Neural cell (in vitro differentiated cells): ENCODE measurements around the gene SHISA7. TPM values are rescaled to one million over a fixed set of nuclear protein-coding genes. Genes with fewer than 3 reads are reported as not detected.
A peak's percentile ranks its signal among the peaks of the same experiment; 100 is the strongest.

ENCODE experiments used
- H2AFZ ChIP-seq: fragments of 200-600, 300-800 bp; sonication (generic), shearing (Covaris generic); 2 replicates; pipeline ENCODE4 v1.6.0; 2014; ENCODE audit warnings: low read depth, mild to moderate bottlenecking, antibody characterized with exemption, low read length, moderate library complexity
- H3F3A ChIP-seq: fragments of 200-600 bp; shearing (Covaris generic); 2 replicates; pipeline ENCODE4 v1.6.1; 2016; ENCODE audit warnings: mild to moderate bottlenecking, moderate library complexity, mixed read lengths, antibody characterized with exemption, low read length; ENCODE audit not compliant: insufficient read depth, poor library complexity, severe bottlenecking
- H3K27ac ChIP-seq: fragments of 200-600, 300-800 bp; sonication (generic), shearing (Covaris generic); 2 replicates; pipeline ENCODE4 v1.5.1; 2014; ENCODE audit warnings: mild to moderate bottlenecking, low read length, moderate library complexity
- H3K27me3 ChIP-seq: fragments of 300-800, 200-600 bp; sonication (generic), shearing (Covaris generic); 2 replicates; pipeline ENCODE4 v1.6.0; 2014; ENCODE audit warnings: mild to moderate bottlenecking, low read depth, low read length, moderate library complexity; ENCODE audit not compliant: insufficient read depth
- H3K36me3 ChIP-seq: fragments of 300-800, 200-600 bp; sonication (generic), shearing (Covaris generic); 2 replicates; pipeline ENCODE4 v1.5.1; 2014; ENCODE audit warnings: mild to moderate bottlenecking, antibody characterized with exemption, low read length, moderate library complexity; ENCODE audit not compliant: insufficient read depth
- H3K4me2 ChIP-seq: fragments of 300-800, 200-600 bp; sonication (generic), shearing (Covaris generic); 2 replicates; pipeline ENCODE4 v1.6.0; 2014; ENCODE audit warnings: mild to moderate bottlenecking, low read length
- H3K4me3 ChIP-seq: fragments of 300-800, 200-600 bp; sonication (generic), shearing (Covaris generic); 2 replicates; pipeline ENCODE4 v1.5.1; 2014; ENCODE audit warnings: mild to moderate bottlenecking, low read length, moderate library complexity
- H3K79me2 ChIP-seq: fragments of 200-600 bp; shearing (Covaris generic); replicated peaks from 2 replicates; pipeline ENCODE4 v1.6.0; 2014; ENCODE audit warnings: mild to moderate bottlenecking, low read length, moderate library complexity; ENCODE audit not compliant: insufficient read depth
- H3K9ac ChIP-seq: fragments of 300-800, 200-600 bp; sonication (generic), shearing (Covaris generic); 2 replicates; pipeline ENCODE4 v1.6.1; 2016; ENCODE audit warnings: mild to moderate bottlenecking, low read length, mixed read lengths
- H3K9me2 ChIP-seq: fragments of 200-600 bp; shearing (Covaris generic); 2 replicates; pipeline ENCODE4 v1.6.1; 2016; ENCODE audit warnings: mild to moderate bottlenecking, low read length, mixed read lengths; ENCODE audit not compliant: insufficient read depth
- H3K9me3 ChIP-seq: fragments of 200-600, 300-800 bp; sonication (generic), shearing (Covaris generic); 2 replicates; pipeline ENCODE4 v1.6.1; 2016; ENCODE audit warnings: mild to moderate bottlenecking, mixed run types, low read length, moderate library complexity, mixed read lengths
- H4K20me1 ChIP-seq: fragments of 200-600 bp; shearing (Covaris generic); 2 replicates; pipeline ENCODE4 v1.6.1; 2016; ENCODE audit warnings: mild to moderate bottlenecking, mixed run types; ENCODE audit not compliant: insufficient read depth
- EP300 ChIP-seq: fragments of 450-650 bp; conservative IDR thresholded peaks from 2 replicates; pipeline ENCODE4 v1.6.1; 2014; ENCODE audit warnings: antibody characterized with exemption, mild to moderate bottlenecking, moderate library complexity; ENCODE audit not compliant: poor library complexity, severe bottlenecking
- EZH2 ChIP-seq: fragments of 200-600, 300-800 bp; shearing (Covaris generic), sonication (generic); IDR thresholded peaks from 2 replicates; pipeline ENCODE4 v1.6.1; 2014; ENCODE audit warnings: antibody characterized with exemption, low read length, borderline replicate concordance, mild to moderate bottlenecking; ENCODE audit not compliant: insufficient read depth, poor library complexity, severe bottlenecking
- MXI1 ChIP-seq: fragments of 450-650 bp; conservative IDR thresholded peaks from 2 replicates; pipeline ENCODE4 v1.6.1; 2014; ENCODE audit warnings: antibody characterized with exemption, mild to moderate bottlenecking; ENCODE audit not compliant: poor library complexity, severe bottlenecking
- POLR2AphosphoS5 ChIP-seq: IDR thresholded peaks from 2 replicates; pipeline ENCODE4 v1.6.1; 2012
- RAD21 ChIP-seq: fragments of 450-650 bp; conservative IDR thresholded peaks from 2 replicates; pipeline ENCODE4 v1.6.1; 2014; ENCODE audit warnings: antibody characterized with exemption, mild to moderate bottlenecking, moderate library complexity
- SMC3 ChIP-seq: fragments of 450-650 bp; conservative IDR thresholded peaks from 2 replicates; pipeline ENCODE4 v1.6.1; 2014; ENCODE audit warnings: antibody characterized with exemption, mild to moderate bottlenecking, moderate library complexity; ENCODE audit not compliant: poor library complexity
- TAF1 ChIP-seq: IDR thresholded peaks from 2 replicates; pipeline ENCODE4 v1.6.1; 2012; ENCODE audit warnings: low read depth
- polyA plus RNA-seq: library from polyadenylated mRNA; depleted of rRNA; stranded (reverse); fragments of >200 nt; gene quantifications from 2 replicates; pipeline ENCODE4 v1.2.3, GENCODE V29; 2014
- TF ChIP-seq, protein P1 (sequence below): IDR thresholded peaks from 2 replicates; pipeline ENCODE4 v1.6.1; 2012; ENCODE audit warnings: borderline replicate concordance
- TF ChIP-seq, protein P2 (sequence below): fragments of 450-650 bp; IDR thresholded peaks from 2 replicates; pipeline ENCODE4 v1.5.1; 2014; ENCODE audit warnings: antibody characterized with exemption, mild to moderate bottlenecking, moderate library complexity; ENCODE audit not compliant: poor library complexity, severe bottlenecking

The SHISA7 gene
- polyA plus RNA-seq, 1 donor from 2014 or later: 4.5 TPM

DNA sequence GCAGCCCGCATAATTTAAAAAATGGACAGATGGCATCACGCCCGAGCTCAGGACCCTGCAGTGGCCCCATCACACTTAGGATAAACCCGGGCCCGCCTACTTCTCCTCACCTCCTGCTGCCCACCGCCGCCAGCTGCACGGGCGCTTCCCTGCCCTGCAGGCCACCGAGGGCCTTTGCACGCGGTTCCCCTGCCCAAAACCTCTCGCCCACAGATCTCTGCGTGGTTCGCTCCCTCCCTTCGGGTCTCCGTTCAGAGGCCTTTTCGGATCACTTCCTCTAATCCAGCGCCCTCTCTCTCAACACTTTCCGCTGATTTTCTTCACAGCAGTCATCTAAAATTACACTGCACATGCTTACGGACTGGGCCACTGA, 1.8 kb downstream of the SHISA7 start:
- H2AFZ ChIP-seq: no peak overlapping the region

DNA sequence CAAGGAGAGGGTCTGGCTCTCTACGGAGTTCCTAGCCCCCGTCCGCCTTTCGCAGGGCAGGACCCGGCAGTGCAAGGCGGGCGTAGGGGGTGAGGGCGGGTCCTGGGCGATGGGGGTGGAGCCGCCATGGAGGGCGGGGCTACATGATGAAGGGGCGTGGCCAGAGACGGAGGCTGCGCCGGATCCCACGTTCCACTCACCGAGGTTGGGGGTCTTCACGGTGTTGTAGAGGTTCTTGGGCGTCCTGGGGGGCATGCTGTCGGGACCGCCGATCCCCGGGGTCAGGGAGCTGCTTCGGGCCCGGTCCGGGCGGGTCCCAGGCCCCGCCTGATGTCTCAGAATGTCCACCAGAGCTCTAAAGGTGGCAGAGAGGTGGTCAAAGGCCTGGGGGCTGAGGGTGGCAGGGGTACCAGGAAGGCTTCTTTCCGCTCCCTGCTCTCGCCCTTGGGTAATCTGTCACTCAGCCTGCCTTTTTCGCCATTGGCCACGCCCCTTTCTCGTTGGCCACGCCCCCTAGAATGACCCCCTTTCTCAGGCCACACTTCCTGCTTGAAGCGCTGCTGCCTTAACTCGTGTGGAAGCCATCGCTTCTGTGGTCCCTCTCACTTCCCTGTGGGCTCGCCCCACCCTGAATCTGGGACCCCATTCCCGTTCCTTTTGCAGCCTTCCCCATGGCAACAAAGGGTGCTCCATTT, 2.5 kb downstream of the SHISA7 start:
- no peaks in the 10 kb centered on the region for H3F3A ChIP-seq
- no peak overlapping the region for H3K9ac ChIP-seq
- H3K4me3 ChIP-seq: no peak overlapping the region
- no peak overlapping the region for H3K27ac ChIP-seq
- TF ChIP-seq, protein P1, sequence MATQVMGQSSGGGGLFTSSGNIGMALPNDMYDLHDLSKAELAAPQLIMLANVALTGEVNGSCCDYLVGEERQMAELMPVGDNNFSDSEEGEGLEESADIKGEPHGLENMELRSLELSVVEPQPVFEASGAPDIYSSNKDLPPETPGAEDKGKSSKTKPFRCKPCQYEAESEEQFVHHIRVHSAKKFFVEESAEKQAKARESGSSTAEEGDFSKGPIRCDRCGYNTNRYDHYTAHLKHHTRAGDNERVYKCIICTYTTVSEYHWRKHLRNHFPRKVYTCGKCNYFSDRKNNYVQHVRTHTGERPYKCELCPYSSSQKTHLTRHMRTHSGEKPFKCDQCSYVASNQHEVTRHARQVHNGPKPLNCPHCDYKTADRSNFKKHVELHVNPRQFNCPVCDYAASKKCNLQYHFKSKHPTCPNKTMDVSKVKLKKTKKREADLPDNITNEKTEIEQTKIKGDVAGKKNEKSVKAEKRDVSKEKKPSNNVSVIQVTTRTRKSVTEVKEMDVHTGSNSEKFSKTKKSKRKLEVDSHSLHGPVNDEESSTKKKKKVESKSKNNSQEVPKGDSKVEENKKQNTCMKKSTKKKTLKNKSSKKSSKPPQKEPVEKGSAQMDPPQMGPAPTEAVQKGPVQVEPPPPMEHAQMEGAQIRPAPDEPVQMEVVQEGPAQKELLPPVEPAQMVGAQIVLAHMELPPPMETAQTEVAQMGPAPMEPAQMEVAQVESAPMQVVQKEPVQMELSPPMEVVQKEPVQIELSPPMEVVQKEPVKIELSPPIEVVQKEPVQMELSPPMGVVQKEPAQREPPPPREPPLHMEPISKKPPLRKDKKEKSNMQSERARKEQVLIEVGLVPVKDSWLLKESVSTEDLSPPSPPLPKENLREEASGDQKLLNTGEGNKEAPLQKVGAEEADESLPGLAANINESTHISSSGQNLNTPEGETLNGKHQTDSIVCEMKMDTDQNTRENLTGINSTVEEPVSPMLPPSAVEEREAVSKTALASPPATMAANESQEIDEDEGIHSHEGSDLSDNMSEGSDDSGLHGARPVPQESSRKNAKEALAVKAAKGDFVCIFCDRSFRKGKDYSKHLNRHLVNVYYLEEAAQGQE: no peak
- TF ChIP-seq POLR2AphosphoS5 (no peak), EP300 (no peak), MXI1 (no peak), EZH2 (no peak), TAF1 (no peak), SMC3 (no peak), RAD21 (no peak)
- TF ChIP-seq, protein P2, sequence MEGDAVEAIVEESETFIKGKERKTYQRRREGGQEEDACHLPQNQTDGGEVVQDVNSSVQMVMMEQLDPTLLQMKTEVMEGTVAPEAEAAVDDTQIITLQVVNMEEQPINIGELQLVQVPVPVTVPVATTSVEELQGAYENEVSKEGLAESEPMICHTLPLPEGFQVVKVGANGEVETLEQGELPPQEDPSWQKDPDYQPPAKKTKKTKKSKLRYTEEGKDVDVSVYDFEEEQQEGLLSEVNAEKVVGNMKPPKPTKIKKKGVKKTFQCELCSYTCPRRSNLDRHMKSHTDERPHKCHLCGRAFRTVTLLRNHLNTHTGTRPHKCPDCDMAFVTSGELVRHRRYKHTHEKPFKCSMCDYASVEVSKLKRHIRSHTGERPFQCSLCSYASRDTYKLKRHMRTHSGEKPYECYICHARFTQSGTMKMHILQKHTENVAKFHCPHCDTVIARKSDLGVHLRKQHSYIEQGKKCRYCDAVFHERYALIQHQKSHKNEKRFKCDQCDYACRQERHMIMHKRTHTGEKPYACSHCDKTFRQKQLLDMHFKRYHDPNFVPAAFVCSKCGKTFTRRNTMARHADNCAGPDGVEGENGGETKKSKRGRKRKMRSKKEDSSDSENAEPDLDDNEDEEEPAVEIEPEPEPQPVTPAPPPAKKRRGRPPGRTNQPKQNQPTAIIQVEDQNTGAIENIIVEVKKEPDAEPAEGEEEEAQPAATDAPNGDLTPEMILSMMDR: no peak
- H3K79me2 ChIP-seq: no peaks in the 10 kb centered on the region
- H3K9me2 ChIP-seq: no peaks in the 10 kb centered on the region
- peaks cover 68% of the 10 kb centered on the region for H3K27me3 ChIP-seq
- H2AFZ ChIP-seq: no peak overlapping the region
- no peaks in the 10 kb centered on the region for H3K36me3 ChIP-seq
- H4K20me1 ChIP-seq: peaks cover 6% of the 10 kb centered on the region
- no peak overlapping the region for H3K4me2 ChIP-seq
- H3K9me3 ChIP-seq: no peaks in the 10 kb centered on the region

More for the DNA sequence above, 1.8 kb downstream of the SHISA7 start:
- peak overlapping the region; percentile 12 for H3K4me3 ChIP-seq
- H3K27ac ChIP-seq: no peak overlapping the region
- H3K9ac ChIP-seq: no peak overlapping the region
- no peaks in the 10 kb centered on the region for H3F3A ChIP-seq
- no peaks in the 10 kb centered on the region for H3K79me2 ChIP-seq
- H3K36me3 ChIP-seq: no peaks in the 10 kb centered on the region
- TF ChIP-seq SMC3: no peak
- TF ChIP-seq, protein P1: no peak
- TF ChIP-seq TAF1: no peak
- TF ChIP-seq EZH2: no peak
- no peak for TF ChIP-seq RAD21
- TF ChIP-seq EP300: no peak
- no peak for TF ChIP-seq MXI1
- TF ChIP-seq POLR2AphosphoS5: no peak
- TF ChIP-seq, protein P2: no peak
- H3K9me2 ChIP-seq: no peaks in the 10 kb centered on the region
- H4K20me1 ChIP-seq: peaks cover 6% of the 10 kb centered on the region
- no peak overlapping the region for H3K4me2 ChIP-seq
- peaks cover 68% of the 10 kb centered on the region for H3K27me3 ChIP-seq
- no peaks in the 10 kb centered on the region for H3K9me3 ChIP-seq
